ENCODE data around the gene NTN1.

DNA sequence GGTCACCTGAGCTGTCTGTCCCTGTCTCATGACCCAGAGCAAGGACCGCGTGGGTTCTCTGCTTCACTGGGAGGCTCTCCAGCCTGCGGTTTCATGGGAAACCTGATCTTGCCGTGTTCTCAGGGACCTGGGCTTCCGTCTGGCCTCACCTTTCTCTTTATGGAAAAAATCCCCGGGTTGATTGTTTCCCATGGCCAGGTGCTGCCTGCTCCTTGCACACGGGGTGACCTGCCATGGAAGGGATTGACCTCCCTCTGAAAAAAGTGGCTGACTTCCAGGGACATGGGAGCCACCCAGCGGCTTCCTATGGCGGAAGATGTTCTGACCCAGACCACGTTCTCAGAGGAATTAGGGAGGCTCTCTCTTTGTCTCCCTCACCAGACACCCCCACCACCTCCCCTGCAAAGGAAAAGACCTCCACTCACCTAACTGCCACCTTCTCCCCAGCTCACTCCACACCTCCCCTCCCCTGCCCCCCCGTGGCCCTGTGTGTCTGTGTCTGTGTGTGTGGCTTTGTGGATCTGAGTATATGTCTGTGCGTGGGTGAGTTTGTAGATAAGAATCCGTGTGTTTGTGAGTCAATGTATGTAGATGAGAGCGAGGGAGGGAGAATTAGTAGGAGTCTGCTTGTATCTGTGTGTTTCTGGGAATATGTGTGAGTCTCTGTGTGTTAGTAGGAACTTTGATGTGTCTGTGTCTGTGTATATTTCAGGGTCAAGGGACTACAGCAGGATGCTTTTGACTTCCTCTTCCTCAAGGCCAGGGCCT lies 154.6 kb downstream of the NTN1 start:
- TF ChIP-seq, protein P1, sequence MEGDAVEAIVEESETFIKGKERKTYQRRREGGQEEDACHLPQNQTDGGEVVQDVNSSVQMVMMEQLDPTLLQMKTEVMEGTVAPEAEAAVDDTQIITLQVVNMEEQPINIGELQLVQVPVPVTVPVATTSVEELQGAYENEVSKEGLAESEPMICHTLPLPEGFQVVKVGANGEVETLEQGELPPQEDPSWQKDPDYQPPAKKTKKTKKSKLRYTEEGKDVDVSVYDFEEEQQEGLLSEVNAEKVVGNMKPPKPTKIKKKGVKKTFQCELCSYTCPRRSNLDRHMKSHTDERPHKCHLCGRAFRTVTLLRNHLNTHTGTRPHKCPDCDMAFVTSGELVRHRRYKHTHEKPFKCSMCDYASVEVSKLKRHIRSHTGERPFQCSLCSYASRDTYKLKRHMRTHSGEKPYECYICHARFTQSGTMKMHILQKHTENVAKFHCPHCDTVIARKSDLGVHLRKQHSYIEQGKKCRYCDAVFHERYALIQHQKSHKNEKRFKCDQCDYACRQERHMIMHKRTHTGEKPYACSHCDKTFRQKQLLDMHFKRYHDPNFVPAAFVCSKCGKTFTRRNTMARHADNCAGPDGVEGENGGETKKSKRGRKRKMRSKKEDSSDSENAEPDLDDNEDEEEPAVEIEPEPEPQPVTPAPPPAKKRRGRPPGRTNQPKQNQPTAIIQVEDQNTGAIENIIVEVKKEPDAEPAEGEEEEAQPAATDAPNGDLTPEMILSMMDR (IDR thresholded peaks at IDR 0.05): no peak
- no peak for TF ChIP-seq POLR2A (IDR thresholded peaks at IDR 0.05)
